ENCODE results near the gene OR6J1. TPM values are rescaled to one million over a fixed set of nuclear protein-coding genes. Genes with fewer than 3 reads are reported as not detected.
"Not testable (repeated sequence)": the region's sequence is repeated elsewhere in the genome, so short reads cannot be mapped to it uniquely, and the experiment has no call there.

Gene OR6J1
- total RNA-seq, 2 donors from 2014 or later = not detected

- TF ChIP-seq CTCF (IDR thresholded peaks at IDR 0.05) = no peak
- no peak for TF ChIP-seq POLR2A (IDR thresholded peaks at IDR 0.05)
- intact Hi-C loops (cut with DNase I) = no loop called here
- Histone ChIP-seq H3K27ac (no peak overlapping the region), H3K4me1 (no peaks in the 10 kb centered on the region), H3K27me3 (no peaks in the 10 kb centered on the region), H3K4me3 (no peak overlapping the region), H3K36me3 (replicated peaks in 1 of 2; ENCODE audit: insufficient read depth in 1 of 2, low read depth in 2 of 2) (no peaks in the 10 kb centered on the region), H3K9me3 (no peaks in the 10 kb centered on the region)
- DNase-seq (no peak), ATAC-seq (no peak)
- 36 to 61% methylated on average over 2 of the region's 2 CpGs for WGBS, 2 donors
These were observed 21.1 kb downstream of the OR6J1 start for GRCh38 chr14:22623047-22623446.

- no peaks in the 10 kb centered on the region for H3K36me3 ChIP-seq (replicated peaks in 1 of 2; ENCODE audit: insufficient read depth in 1 of 2, low read depth in 2 of 2)
- DNase-seq = no peak
- intact Hi-C loops (cut with DNase I) = no loop called here
- H3K27me3 ChIP-seq = no peaks in the 10 kb centered on the region
- no peak for ATAC-seq
- no peak overlapping the region for H3K27ac ChIP-seq
- no peak overlapping the region for H3K4me3 ChIP-seq
- 89 to 95% methylated on average over 2 of the region's 2 CpGs for WGBS, 2 donors
- TF ChIP-seq POLR2A (IDR thresholded peaks at IDR 0.05) = no peak
- TF ChIP-seq CTCF (IDR thresholded peaks at IDR 0.05) = no peak
- no peaks in the 10 kb centered on the region for H3K4me1 ChIP-seq
- H3K9me3 ChIP-seq = no peaks in the 10 kb centered on the region
These were observed 21.9 kb downstream of the OR6J1 start for GRCh38 chr14:22622255-22622654.

GRCh38 chr14:22615765-22616164 lies 28.4 kb downstream of the OR6J1 start:
- peaks cover 11% of the 10 kb centered on the region for H3K4me1 ChIP-seq
- ATAC-seq; intact Hi-C loops (cut with DNase I); H3K27me3 ChIP-seq; DNase-seq; H3K9me3 ChIP-seq; H3K4me3 ChIP-seq; H3K27ac ChIP-seq; H3K36me3 ChIP-seq (replicated peaks in 1 of 2; ENCODE audit: insufficient read depth in 1 of 2, low read depth in 2 of 2): not testable (repeated sequence)
- 82 to 92% methylated on average over 2 of the region's 2 CpGs for WGBS, 2 donors

- Histone ChIP-seq H3K27me3 (no peaks in the 10 kb centered on the region), H3K36me3 (replicated peaks in 1 of 2; ENCODE audit: insufficient read depth in 1 of 2, low read depth in 2 of 2) (peaks cover 9 to 22% of the 10 kb centered on the region in 2 donors), H3K27ac (peak overlapping the region; percentile 22 to 77 (median 60)), H3K4me1 (peaks cover 11% of the 10 kb centered on the region), H3K4me3 (no peak overlapping the region), H3K9me3 (no peaks in the 10 kb centered on the region)
- intact Hi-C loops (cut with DNase I) = no loop called here
- 18 to 38% methylated on average over 6 of the region's 6 CpGs for WGBS, 2 donors
- TF ChIP-seq POLR2A (IDR thresholded peaks at IDR 0.05) = peak in 1 of 3 donors; percentile 13
- no peak for TF ChIP-seq CTCF (IDR thresholded peaks at IDR 0.05)
- DNase-seq = peak; percentile 38 to 70 (median 54)
- ATAC-seq = peak; percentile 90
These were observed 29.8 kb downstream of the OR6J1 start for GRCh38 chr14:22614240-22614799.

GRCh38 chr14:22613736-22614239 lies 30.4 kb downstream of the OR6J1 start:
- Histone ChIP-seq H3K4me3 (no peak overlapping the region), H3K27me3 (no peaks in the 10 kb centered on the region), H3K27ac (peak overlapping the region; percentile 26 to 77 (median 60)), H3K9me3 (no peaks in the 10 kb centered on the region), H3K36me3 (replicated peaks in 1 of 2; ENCODE audit: insufficient read depth in 1 of 2, low read depth in 2 of 2) (peaks cover 9 to 25% of the 10 kb centered on the region in 2 donors), H3K4me1 (peaks cover 11% of the 10 kb centered on the region)
- ATAC-seq (no peak), DNase-seq (no peak)
- intact Hi-C loops (cut with DNase I) = no loop called here
- WGBS, 2 donors = 54 to 62% methylated on average over 3 of the region's 3 CpGs
- no peak for TF ChIP-seq CTCF (IDR thresholded peaks at IDR 0.05)
- TF ChIP-seq POLR2A (IDR thresholded peaks at IDR 0.05) = no peak

All from body of pancreas (tissue), 4 donors.